Vagina (tissue), 2 donors: ENCODE measurements around the gene ADAM8.

Experiments used
- POLR2AphosphoS5 ChIP-seq, 2 donors: sonication (generic); formaldehyde crosslinking; IDR thresholded peaks; one replicate each; pipeline ENCODE4 v1.9.0; 2017; ENCODE audit warnings: antibody characterized with exemption in 2 of 2, mild to moderate bottlenecking in 2 of 2, low read depth in 1 of 2; ENCODE audit not compliant: insufficient read depth in 1 of 2
- TF ChIP-seq, protein P1 (sequence below), 3 experiments: fragments of 450-650 bp in 2 of 3; fragments of 200-600 bp in 1 of 3; sonication (generic) in 1 of 3; IDR thresholded peaks; one replicate each; pipeline ENCODE4 v1.5.1; 2017 to 2019; ENCODE audit warnings: antibody characterized with exemption in 3 of 3, mild to moderate bottlenecking in 2 of 3, moderate library complexity in 2 of 3

- TF ChIP-seq, protein P1, sequence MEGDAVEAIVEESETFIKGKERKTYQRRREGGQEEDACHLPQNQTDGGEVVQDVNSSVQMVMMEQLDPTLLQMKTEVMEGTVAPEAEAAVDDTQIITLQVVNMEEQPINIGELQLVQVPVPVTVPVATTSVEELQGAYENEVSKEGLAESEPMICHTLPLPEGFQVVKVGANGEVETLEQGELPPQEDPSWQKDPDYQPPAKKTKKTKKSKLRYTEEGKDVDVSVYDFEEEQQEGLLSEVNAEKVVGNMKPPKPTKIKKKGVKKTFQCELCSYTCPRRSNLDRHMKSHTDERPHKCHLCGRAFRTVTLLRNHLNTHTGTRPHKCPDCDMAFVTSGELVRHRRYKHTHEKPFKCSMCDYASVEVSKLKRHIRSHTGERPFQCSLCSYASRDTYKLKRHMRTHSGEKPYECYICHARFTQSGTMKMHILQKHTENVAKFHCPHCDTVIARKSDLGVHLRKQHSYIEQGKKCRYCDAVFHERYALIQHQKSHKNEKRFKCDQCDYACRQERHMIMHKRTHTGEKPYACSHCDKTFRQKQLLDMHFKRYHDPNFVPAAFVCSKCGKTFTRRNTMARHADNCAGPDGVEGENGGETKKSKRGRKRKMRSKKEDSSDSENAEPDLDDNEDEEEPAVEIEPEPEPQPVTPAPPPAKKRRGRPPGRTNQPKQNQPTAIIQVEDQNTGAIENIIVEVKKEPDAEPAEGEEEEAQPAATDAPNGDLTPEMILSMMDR (IDR thresholded peaks at IDR 0.05), result no peak
- TF ChIP-seq POLR2AphosphoS5 (IDR thresholded peaks at IDR 0.05; ENCODE audit: insufficient read depth in 1 of 2, low read depth in 1 of 2), result no peak
Observed at GRCh38 chr10:133310399-133310755, 33.7 kb upstream of the ADAM8 start.
